NCI-H128 (cell line): ENCODE measurements around the gene UBALD1.

Experiments
- DNase-seq: peaks from one replicate; lab custom pipeline; 2025; ENCODE audit not compliant: unreplicated experiment; lab: John Stamatoyannopoulos, UW

UBALD1 gene

GRCh38 chr16:4561596-4561995 is 53.1 kb downstream of the UBALD1 start:
- DNase-seq = no peak
